Heart left ventricle (tissue), 16 donors: Measurements from ENCODE around the gene JSRP1. TPM values are rescaled to one million over a fixed set of nuclear protein-coding genes. Genes with fewer than 3 reads are reported as not detected.

Source experiments
- ATAC-seq, 4 donors: fragments of 200-7000 bp; cut with Tn5 transposase; one replicate each; pipeline ENCODE4 v1.9.1; 2020 to 2022; ENCODE audit warnings: moderate library complexity in 4 of 4, mild to moderate bottlenecking in 3 of 4, moderate number of reproducible peaks in 1 of 4
- DNase-seq, 5 donors: peaks; one replicate each; pipeline ENCODE4 v3.0.0-alpha.2; 2020
- H3K27ac ChIP-seq, 12 donors: fragments of 200-600 bp; sonication (generic) in 4 of 12; one replicate each; pipeline versions ENCODE4 v1.5.0 to v1.8.0; 2016 to 2022; ENCODE audit warnings: mild to moderate bottlenecking in 2 of 12
- H3K27me3 ChIP-seq, 9 donors: fragments of 200-600 bp; sonication (generic) in 2 of 9; one replicate each; pipeline versions ENCODE4 v1.5.1 to v1.8.0; 2016 to 2022; ENCODE audit warnings: mild to moderate bottlenecking in 3 of 9
- H3K36me3 ChIP-seq, 9 donors: fragments of 200-600 bp; sonication (generic) in 2 of 9; one replicate each; pipeline versions ENCODE4 v1.5.0 to v1.8.0; 2018 to 2022; ENCODE audit warnings: mild to moderate bottlenecking in 2 of 9
- H3K4me1 ChIP-seq, 12 donors: fragments of 200-600 bp; sonication (generic) in 4 of 12; one replicate each; pipeline versions ENCODE4 v1.5.0 to v1.8.0; 2016 to 2022; ENCODE audit warnings: mild to moderate bottlenecking in 3 of 12
- H3K4me3 ChIP-seq, 12 donors: fragments of 200-600 bp; sonication (generic) in 4 of 12; one replicate each; pipeline versions ENCODE4 v1.5.0 to v1.8.0; 2017 to 2022; ENCODE audit warnings: mild to moderate bottlenecking in 9 of 12, moderate library complexity in 4 of 12
- H3K9me3 ChIP-seq, 12 donors: fragments of 200-600 bp; sonication (generic) in 4 of 12; one replicate each; pipeline versions ENCODE4 v1.5.0 to v1.8.0; 2016 to 2022; ENCODE audit warnings: mild to moderate bottlenecking in 1 of 12
- POLR2A ChIP-seq, 2 donors: fragments of 450-650 bp; IDR thresholded peaks; one replicate each; pipeline ENCODE4 v1.6.1; 2017; ENCODE audit warnings: antibody characterized with exemption in 2 of 2, mild to moderate bottlenecking in 2 of 2, moderate library complexity in 2 of 2
- WGBS, 4 donors: extraction: QIAGEN DNeasy Blood & Tissue Kit in 2 of 4; methylation state at CpG; one replicate each; pipeline versions ENCODE4 v1.1.5 to v1.1.7; 2013 to 2018; 5-methylcytosine and 5-hydroxymethylcytosine counted together
- intact Hi-C, 10 donors: fragments of 100-400 bp; cut with DNase I; formaldehyde crosslinking; loops; one replicate each; pipeline versions ENCODE4 v1.11.1 to v1.14.2; 2022
- polyA plus RNA-seq, 2 donors: library from polyadenylated mRNA; stranded (reverse); fragments of 200-250 nt; gene quantifications; one replicate each; pipeline ENCODE4 v1.2.3, GENCODE V29; 2013
- total RNA-seq, 9 donors: library from RNA; depleted of rRNA in 2 of 9; stranded (reverse); fragments of >200 nt in 2 of 9; fragmentation: NEBNext Ultra II Directional in 3 of 9; extraction: Animal tissue kit (Norgen Biotek cat#: 25700) in 3 of 9; gene quantifications; one replicate each; pipeline versions ENCODE4 v1.1.0 to v1.2.4, GENCODE V29; 2016 to 2023
- TF ChIP-seq, protein P1 (sequence below), 12 donors: fragments of 200-600 bp; sonication (generic) in 4 of 12; IDR thresholded peaks; one replicate each; pipeline versions ENCODE4 v1.5.0 to v1.8.0; 2018 to 2022; ENCODE audit warnings: antibody characterized with exemption in 12 of 12, mild to moderate bottlenecking in 5 of 12
- donor health status: ischemic (EF 13 %, LVEDD 7.1; RV severe dilation, severe dysfunction).
- donor health status: healthy with polysubstance abuse.
- donor health status: DM: no; HTN: yes; CAD: no.
- donor health status: DM: no; HTN: no; CAD: no.
- donor health status: ischemic (EF 25% LVEDD 6.9; RV normal size, moderate dysfunction).
- donor health status: ischemic (EF 25% LVEDD 5.7; RV mildly dilated, moderate dysfunction).
- donor health status: healthy.
- donor health status: DM: yes; HTN: yes; CAD: no.
- donor health status: ischemic (EF 35%, LVEDD 5.7; RV mildly dilated, moderate dysfunction).
- donor health status: nonischemic (EF 11% LVEDD 7.7; RV severe dilation, severe dysfunction).
- donor health status: DM: yes; HTN: yes; CAD: no.
- donor health status: PGD.
- donor health status: ischemic (EF 29% LVEDD 5.4; RV normal size, mild dysfunction).
- donor health status: nonischemic (EF 23%, LVEDD 6.1; RV moderate dilation, normal function).

JSRP1 gene
- total and polyA plus RNA-seq, 11 donors = 0.25 to 0.34 TPM; not detected in 9

DNA sequence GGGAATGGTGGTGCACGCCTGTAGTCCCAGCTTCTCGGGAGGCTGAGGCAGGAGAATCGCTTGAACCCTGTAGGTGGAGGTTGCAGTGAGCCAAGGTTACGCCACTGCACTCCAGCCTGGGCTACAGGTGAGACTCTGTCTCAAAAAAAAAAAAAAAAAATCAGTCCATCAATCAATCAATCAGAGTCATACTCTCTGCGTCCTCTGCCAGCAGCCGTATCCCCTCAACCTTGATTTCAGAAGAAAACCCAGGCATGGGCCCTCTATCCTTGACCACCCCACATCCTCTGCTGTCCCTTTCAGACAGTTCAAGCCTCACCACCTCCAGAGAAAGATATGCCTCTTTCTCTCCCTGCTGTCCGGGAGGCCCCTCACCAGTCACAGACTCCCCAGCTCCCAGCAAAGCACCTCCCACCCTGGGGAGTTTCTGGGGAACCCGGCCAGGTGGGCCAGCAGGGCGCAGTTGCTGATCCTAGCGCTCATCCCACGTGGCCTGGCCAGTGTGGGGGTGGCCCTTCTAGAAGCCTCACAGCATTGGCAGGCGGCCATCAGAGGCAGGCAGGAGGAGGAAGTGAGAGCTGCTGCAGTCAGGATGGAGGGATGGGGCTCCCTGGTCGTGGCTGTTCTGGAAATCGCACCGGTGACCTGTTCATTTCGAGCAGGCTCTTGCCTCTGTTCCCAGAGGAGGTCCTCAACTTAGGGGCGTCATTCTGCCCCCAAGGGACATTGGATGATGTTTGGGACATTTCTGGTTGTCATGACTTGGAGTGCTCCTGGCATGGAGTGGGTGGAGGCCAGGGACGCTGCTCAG lies 10.2 kb upstream of the JSRP1 start:
- Histone ChIP-seq H3K9me3 (no peaks in the 10 kb centered on the region), H3K36me3 (peaks cover 0 to 4% (median 2%) of the 10 kb centered on the region in 9 donors), H3K27me3 (no peaks in the 10 kb centered on the region), H3K4me1 (peaks cover 3 to 43% (median 13%) of the 10 kb centered on the region in 12 donors), H3K27ac (peak overlapping the region in 6 of 12 donors; percentile 34 to 83 (median 44)), H3K4me3 (peak overlapping the region in 1 of 12 donors; percentile 34)
- intact Hi-C loops = no loop called here
- DNase-seq = peak; percentile 90 to 94 (median 90)
- TF ChIP-seq, protein P1, sequence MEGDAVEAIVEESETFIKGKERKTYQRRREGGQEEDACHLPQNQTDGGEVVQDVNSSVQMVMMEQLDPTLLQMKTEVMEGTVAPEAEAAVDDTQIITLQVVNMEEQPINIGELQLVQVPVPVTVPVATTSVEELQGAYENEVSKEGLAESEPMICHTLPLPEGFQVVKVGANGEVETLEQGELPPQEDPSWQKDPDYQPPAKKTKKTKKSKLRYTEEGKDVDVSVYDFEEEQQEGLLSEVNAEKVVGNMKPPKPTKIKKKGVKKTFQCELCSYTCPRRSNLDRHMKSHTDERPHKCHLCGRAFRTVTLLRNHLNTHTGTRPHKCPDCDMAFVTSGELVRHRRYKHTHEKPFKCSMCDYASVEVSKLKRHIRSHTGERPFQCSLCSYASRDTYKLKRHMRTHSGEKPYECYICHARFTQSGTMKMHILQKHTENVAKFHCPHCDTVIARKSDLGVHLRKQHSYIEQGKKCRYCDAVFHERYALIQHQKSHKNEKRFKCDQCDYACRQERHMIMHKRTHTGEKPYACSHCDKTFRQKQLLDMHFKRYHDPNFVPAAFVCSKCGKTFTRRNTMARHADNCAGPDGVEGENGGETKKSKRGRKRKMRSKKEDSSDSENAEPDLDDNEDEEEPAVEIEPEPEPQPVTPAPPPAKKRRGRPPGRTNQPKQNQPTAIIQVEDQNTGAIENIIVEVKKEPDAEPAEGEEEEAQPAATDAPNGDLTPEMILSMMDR (IDR thresholded peaks at IDR 0.05) = no peak
- TF ChIP-seq POLR2A (IDR thresholded peaks at IDR 0.05) = no peak
- 51 to 65% (median 51%) methylated on average over 14 to 18 of the region's 18 CpGs for WGBS, 4 donors
- ATAC-seq = peak in 3 of 4 donors; percentile 9 to 52 (median 18)

DNA sequence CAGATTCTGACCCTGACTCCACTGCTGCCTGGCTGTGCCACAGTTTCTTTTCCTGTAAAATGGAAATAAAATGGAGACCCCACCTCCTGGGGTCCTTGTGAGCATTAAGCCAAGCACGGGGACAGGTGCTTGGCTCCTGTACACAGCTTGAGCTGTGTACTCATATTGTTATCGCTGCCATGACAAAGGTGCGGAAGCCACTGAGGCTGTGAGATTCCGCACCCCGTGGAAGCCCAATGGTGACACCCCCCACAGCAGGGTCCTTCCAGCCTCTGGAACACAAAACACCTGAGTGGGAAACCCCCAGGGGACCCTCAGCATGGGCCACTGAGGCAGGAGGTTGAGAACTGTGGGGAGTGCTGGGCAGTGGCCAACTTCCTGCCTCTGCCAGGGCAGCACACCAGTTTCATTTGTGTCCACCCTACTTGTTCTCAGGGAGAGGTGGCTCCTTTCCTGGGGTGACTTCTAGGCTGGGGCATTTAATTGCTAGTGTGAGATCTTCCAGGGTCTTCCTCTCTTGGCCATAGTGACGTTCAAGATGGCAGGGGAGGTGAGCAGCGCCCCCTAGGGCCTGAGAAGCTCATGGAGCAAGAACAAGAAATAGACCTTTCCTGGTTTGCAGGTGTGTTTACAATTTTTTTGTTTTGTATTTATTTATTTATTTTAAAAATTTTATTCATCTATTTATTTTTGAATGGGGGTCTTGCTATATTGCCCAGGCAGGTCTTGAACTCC lies 5.4 kb upstream of the JSRP1 start:
- peaks cover 0 to 18% (median 3%) of the 10 kb centered on the region in 12 donors for H3K4me1 ChIP-seq
- H3K9me3 ChIP-seq = no peaks in the 10 kb centered on the region
- TF ChIP-seq, protein P1 (IDR thresholded peaks at IDR 0.05) = peak; percentile 28 to 63 (median 49)
- TF ChIP-seq POLR2A (IDR thresholded peaks at IDR 0.05) = no peak
- ATAC-seq = no peak
- no peak overlapping the region for H3K27ac ChIP-seq
- WGBS, 4 donors = 20 to 67% (median 63%) methylated on average over 3 to 7 of the region's 7 CpGs
- intact Hi-C loops = no loop called here
- no peak overlapping the region for H3K4me3 ChIP-seq
- no peaks in the 10 kb centered on the region for H3K36me3 ChIP-seq
- DNase-seq = peak in 1 of 5 donors; percentile 68
- H3K27me3 ChIP-seq = no peaks in the 10 kb centered on the region

DNA sequence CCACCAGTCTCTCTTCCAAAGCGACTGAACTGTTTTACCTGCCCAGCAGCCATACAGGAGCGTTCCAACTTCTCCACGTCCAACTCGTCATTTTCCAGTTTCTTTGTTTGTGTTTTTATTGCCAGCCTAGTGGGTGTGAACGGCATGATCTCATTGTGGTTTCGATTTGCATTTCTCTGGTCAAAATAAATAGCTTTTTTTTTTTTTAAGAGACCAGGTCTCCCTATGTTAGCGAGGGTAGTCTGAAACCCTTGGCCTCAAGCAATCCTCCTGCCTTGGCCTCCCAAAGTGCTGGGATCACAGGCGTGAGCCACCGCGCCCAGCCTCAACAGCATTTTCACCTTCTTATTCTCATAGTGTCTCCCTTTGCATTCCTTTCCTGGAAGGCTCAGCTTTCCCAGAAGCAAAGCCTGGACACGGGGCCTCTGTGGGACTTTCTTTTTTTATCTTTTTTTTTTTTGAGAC lies 4.2 kb upstream of the JSRP1 start:
- Histone ChIP-seq H3K27ac (peak overlapping the region in 1 of 12 donors; percentile 32), H3K9me3 (no peaks in the 10 kb centered on the region), H3K27me3 (no peaks in the 10 kb centered on the region), H3K4me1 (peaks cover 0 to 8% (median 0%) of the 10 kb centered on the region in 12 donors), H3K4me3 (no peak overlapping the region), H3K36me3 (no peaks in the 10 kb centered on the region)
- no peak for ATAC-seq
- 78 to 80% (median 78%) methylated on average over 11 of the region's 11 CpGs for WGBS, 4 donors
- no peak for TF ChIP-seq POLR2A (IDR thresholded peaks at IDR 0.05)
- TF ChIP-seq, protein P1 (IDR thresholded peaks at IDR 0.05) = no peak
- intact Hi-C loops = no loop called here
- no peak for DNase-seq

DNA sequence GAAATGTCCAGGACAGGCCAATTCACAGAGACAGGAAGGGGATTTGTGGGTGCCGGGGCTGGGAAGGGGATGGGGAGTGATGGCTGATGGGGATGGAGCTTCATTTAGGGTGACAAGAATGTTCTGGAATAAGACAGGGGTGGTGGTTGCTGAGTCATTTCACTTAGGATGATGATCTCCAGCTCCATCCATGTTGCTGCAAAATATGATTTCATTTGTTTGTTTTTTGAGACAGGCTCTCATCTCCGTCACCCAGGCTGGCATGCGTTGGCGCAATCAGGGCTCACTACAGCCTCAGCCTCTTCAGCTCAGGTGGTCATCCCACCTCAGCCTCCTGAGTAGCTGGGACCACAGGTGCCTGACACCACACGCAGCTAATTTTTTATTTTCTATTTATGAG lies 3.1 kb upstream of the JSRP1 start:
- DNase-seq = peak in 1 of 5 donors; percentile 16
- no peaks in the 10 kb centered on the region for H3K36me3 ChIP-seq
- no peak overlapping the region for H3K27ac ChIP-seq
- WGBS, 4 donors = 85 to 96% (median 91%) methylated on average over 5 of the region's 5 CpGs
- H3K9me3 ChIP-seq = no peaks in the 10 kb centered on the region
- intact Hi-C loops = no loop called here
- no peak for ATAC-seq
- no peak for TF ChIP-seq POLR2A (IDR thresholded peaks at IDR 0.05)
- TF ChIP-seq, protein P1 (IDR thresholded peaks at IDR 0.05) = no peak
- no peak overlapping the region for H3K4me3 ChIP-seq
- H3K27me3 ChIP-seq = peaks cover 0 to 3% (median 0%) of the 10 kb centered on the region in 9 donors
- H3K4me1 ChIP-seq = no peaks in the 10 kb centered on the region
